ENCODE data around the gene RPL27A.

DNA sequence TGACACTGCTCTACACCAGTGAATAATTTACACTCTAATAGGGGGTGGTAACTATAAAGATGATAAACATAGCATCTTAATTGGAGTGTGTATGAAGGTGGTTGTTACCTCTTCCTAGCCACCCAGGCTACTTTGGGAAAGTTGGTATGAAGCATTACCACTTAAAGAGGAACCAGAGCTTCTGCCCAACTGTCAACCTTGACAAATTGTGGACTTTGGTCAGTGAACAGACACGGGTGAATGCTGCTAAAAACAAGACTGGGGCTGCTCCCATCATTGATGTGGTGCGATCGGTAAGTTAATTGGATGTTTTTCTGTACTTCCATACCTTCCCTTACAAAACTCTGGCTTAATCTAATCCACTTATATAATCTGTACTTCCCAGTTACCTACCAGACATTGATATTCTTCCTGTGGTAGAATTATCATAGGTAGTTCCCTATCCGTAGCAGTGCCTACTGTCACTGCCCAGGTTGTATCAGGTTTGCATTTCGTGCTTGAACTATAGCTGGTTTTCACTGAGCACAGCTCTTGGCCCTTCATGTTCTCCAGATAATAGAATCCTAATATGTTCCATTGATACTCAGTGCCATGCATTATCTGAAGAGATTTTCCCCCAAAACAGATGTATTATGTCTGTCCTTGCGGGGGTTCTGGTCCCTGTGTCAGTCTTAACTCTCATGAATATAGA is 2.2 kb downstream of the RPL27A start:
- TF ChIP-seq, protein P1, sequence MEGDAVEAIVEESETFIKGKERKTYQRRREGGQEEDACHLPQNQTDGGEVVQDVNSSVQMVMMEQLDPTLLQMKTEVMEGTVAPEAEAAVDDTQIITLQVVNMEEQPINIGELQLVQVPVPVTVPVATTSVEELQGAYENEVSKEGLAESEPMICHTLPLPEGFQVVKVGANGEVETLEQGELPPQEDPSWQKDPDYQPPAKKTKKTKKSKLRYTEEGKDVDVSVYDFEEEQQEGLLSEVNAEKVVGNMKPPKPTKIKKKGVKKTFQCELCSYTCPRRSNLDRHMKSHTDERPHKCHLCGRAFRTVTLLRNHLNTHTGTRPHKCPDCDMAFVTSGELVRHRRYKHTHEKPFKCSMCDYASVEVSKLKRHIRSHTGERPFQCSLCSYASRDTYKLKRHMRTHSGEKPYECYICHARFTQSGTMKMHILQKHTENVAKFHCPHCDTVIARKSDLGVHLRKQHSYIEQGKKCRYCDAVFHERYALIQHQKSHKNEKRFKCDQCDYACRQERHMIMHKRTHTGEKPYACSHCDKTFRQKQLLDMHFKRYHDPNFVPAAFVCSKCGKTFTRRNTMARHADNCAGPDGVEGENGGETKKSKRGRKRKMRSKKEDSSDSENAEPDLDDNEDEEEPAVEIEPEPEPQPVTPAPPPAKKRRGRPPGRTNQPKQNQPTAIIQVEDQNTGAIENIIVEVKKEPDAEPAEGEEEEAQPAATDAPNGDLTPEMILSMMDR (IDR thresholded peaks at IDR 0.05): no peak
- TF ChIP-seq POLR2AphosphoS5 (IDR thresholded peaks at IDR 0.05): no peak
- no peak for TF ChIP-seq POLR2A (IDR thresholded peaks at IDR 0.05)
